Gastroesophageal sphincter (tissue), 3 donors: ENCODE measurements around the gene TTC8.

ENCODE experiments used
- EP300 ChIP-seq: sonication (generic); formaldehyde crosslinking; IDR thresholded peaks from one replicate; pipeline ENCODE4 v1.6.1; 2017; ENCODE audit warnings: antibody characterized with exemption, mild to moderate bottlenecking
- POLR2A ChIP-seq, 2 donors: fragments of 450-650 bp; IDR thresholded peaks; one replicate each; pipeline ENCODE4 v1.6.1; 2017; ENCODE audit warnings: antibody characterized with exemption in 2 of 2, mild to moderate bottlenecking in 2 of 2, moderate library complexity in 1 of 2
- POLR2AphosphoS5 ChIP-seq: sonication (generic); formaldehyde crosslinking; IDR thresholded peaks from one replicate; pipeline ENCODE4 v1.6.1; 2017; ENCODE audit warnings: antibody characterized with exemption
- TF ChIP-seq, protein P1 (sequence below), 4 experiments: fragments of 200-600 bp in 2 of 4; fragments of 450-650 bp in 2 of 4; sonication (generic) in 1 of 4; IDR thresholded peaks; one replicate each; pipeline ENCODE4 v1.5.1; 2017 to 2019; ENCODE audit warnings: antibody characterized with exemption in 4 of 4, mild to moderate bottlenecking in 2 of 4, moderate library complexity in 2 of 4

DNA sequence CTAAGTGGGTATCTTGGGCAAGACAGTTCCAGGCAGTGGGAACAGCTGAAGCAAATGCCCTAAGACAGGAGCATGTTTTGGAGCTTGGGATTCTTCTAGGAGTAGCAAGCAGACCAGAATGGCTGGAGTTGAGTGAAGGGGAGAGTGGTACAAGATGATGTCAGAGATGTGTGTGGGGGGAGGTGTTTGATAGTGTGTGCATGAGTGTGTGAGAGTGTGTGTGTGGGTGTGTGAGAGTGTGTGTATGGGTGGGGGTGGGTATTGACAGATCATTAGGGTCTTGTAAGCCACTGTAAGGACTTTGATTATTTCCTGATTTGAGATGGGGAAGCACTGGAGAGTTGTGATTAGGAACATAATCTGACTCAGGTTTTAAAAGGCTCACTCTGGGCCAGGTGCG is 78.4 kb downstream of the TTC8 start:
- TF ChIP-seq, protein P1, sequence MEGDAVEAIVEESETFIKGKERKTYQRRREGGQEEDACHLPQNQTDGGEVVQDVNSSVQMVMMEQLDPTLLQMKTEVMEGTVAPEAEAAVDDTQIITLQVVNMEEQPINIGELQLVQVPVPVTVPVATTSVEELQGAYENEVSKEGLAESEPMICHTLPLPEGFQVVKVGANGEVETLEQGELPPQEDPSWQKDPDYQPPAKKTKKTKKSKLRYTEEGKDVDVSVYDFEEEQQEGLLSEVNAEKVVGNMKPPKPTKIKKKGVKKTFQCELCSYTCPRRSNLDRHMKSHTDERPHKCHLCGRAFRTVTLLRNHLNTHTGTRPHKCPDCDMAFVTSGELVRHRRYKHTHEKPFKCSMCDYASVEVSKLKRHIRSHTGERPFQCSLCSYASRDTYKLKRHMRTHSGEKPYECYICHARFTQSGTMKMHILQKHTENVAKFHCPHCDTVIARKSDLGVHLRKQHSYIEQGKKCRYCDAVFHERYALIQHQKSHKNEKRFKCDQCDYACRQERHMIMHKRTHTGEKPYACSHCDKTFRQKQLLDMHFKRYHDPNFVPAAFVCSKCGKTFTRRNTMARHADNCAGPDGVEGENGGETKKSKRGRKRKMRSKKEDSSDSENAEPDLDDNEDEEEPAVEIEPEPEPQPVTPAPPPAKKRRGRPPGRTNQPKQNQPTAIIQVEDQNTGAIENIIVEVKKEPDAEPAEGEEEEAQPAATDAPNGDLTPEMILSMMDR (IDR thresholded peaks at IDR 0.05), result no peak
- TF ChIP-seq POLR2AphosphoS5 (no peak), POLR2A (IDR thresholded peaks at IDR 0.05) (no peak), EP300 (no peak)
